ENCODE data around the gene EXOC2.

DNA sequence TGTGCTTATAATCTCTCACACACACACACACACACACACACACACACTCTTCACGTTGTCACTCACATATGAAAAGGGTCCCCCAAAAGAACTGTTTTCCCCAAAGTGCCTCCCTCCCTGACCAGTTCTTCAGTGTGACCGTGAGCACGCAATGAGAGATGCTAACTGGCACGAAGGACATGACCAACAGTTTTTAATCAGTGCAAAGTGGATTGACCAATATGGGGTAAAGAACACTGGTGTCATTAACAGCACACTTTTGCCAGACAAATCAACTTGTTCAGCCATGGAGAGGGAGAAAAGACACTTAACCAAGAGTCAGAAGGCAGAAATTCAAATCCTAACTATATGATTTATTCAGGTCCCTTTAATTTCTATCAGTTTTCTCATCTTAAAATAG is 15.0 kb downstream of the EXOC2 start:
- TF ChIP-seq EZH2phosphoT487 (IDR thresholded peaks at IDR 0.05) (no peak), EZH2 (IDR thresholded peaks at IDR 0.05) (no peak)
